ENCODE data around the gene GPR78. TPM values are rescaled to one million over a fixed set of nuclear protein-coding genes. Genes with fewer than 3 reads are reported as not detected.
"Not testable (repeated sequence)": the region's sequence is repeated elsewhere in the genome, so short reads cannot be mapped to it uniquely, and the experiment has no call there.

The GPR78 gene
- total RNA-seq, 2 experiments from 2014 or later, result not detected

GRCh38 chr4:8559524-8560264, 20.5 kb upstream of the GPR78 start:
- ChIA-PET CTCF (no interaction called here), POLR2A (no interaction called here)

- ChIA-PET POLR2A (no interaction called here), CTCF (no interaction called here)
These were observed 19.7 kb upstream of the GPR78 start for GRCh38 chr4:8560265-8561047.

- ChIA-PET POLR2A (no interaction called here), CTCF (no interaction called here)
These were observed 15.6 kb upstream of the GPR78 start for GRCh38 chr4:8564595-8564994.

- CTCF ChIA-PET, result no interaction called here
- POLR2A ChIA-PET, result interaction anchor here (0.7 kb wide), 1 partner anchor 9 kb away, joined by 4 read pairs; no protein-coding TSS in a partner anchor
These were observed 12.0 kb upstream of the GPR78 start for GRCh38 chr4:8568068-8568668.

- ChIA-PET POLR2A (interaction anchor here (0.6 kb wide), 1 partner anchor 10 kb away, joined by 4 read pairs; no protein-coding TSS in a partner anchor), CTCF (no interaction called here)
These were observed 10.0 kb upstream of the GPR78 start for GRCh38 chr4:8570201-8570600.

GRCh38 chr4:8571702-8572685, 8.2 kb upstream of the GPR78 start:
- ChIA-PET CTCF (interaction anchor here (0.6 kb wide), 1 partner anchor 1133 kb away, joined by 3 read pairs; no protein-coding TSS in a partner anchor), POLR2A (no interaction called here)

GRCh38 chr4:8573266-8573665, 6.9 kb upstream of the GPR78 start:
- ChIA-PET POLR2A (no interaction called here), CTCF (interaction anchor here (0.6 kb wide), 1 partner anchor 1131 kb away, joined by 3 read pairs; no protein-coding TSS in a partner anchor)

- ChIA-PET POLR2A (no interaction called here), CTCF (no interaction called here)
These were observed 5.3 kb upstream of the GPR78 start for GRCh38 chr4:8574796-8575370.

- ChIA-PET CTCF (no interaction called here), POLR2A (no interaction called here)
These were observed 4.7 kb upstream of the GPR78 start for GRCh38 chr4:8575457-8575856.

GRCh38 chr4:8576591-8576990, 3.6 kb upstream of the GPR78 start:
- CTCF ChIA-PET, POLR2A ChIA-PET: not testable (repeated sequence)

- POLR2A ChIA-PET, result no interaction called here
- CTCF ChIA-PET, result no interaction called here
These were observed 3.1 kb upstream of the GPR78 start for GRCh38 chr4:8577046-8577445.

GRCh38 chr4:8577972-8578371, 2.2 kb upstream of the GPR78 start:
- ChIA-PET POLR2A (interaction anchor here (0.6 kb wide), 1 partner anchor 10 kb away, joined by 4 read pairs; no protein-coding TSS in a partner anchor), CTCF (no interaction called here)

GRCh38 chr4:8578717-8579116, 1.5 kb upstream of the GPR78 start:
- CTCF ChIA-PET, result no interaction called here
- POLR2A ChIA-PET, result no interaction called here

GRCh38 chr4:8579526-8580320, 469 bp upstream of the GPR78 start:
- ChIA-PET POLR2A (no interaction called here), CTCF (no interaction called here)

- ChIA-PET CTCF (no interaction called here), POLR2A (interaction anchor here (0.5 kb wide), 1 partner anchor 11 kb away, joined by 4 read pairs; no protein-coding TSS in a partner anchor)
These were observed 1.1 kb downstream of the GPR78 start for GRCh38 chr4:8581094-8581861.

GRCh38 chr4:8582016-8582415, 1.8 kb downstream of the GPR78 start:
- ChIA-PET POLR2A (no interaction called here), CTCF (no interaction called here)

- ChIA-PET CTCF (no interaction called here), POLR2A (no interaction called here)
These were observed 2.2 kb downstream of the GPR78 start for GRCh38 chr4:8582436-8582835.

Measured in activated CD8-positive, alpha-beta memory T cell treated with anti-CD3 and anti-CD28 coated beads for 36 hours (primary cell).